ENCODE data around the gene ZMIZ1.
A peak's percentile ranks its signal among the peaks of the same experiment; 100 is the strongest.

ZMIZ1 gene

GRCh38 chr10:79072041-79072441, 3.3 kb downstream of the ZMIZ1 start:
- TF ChIP-seq ZFX (IDR thresholded peaks at IDR 0.05) = no peak
- no peak for TF ChIP-seq CTCF (conservative IDR thresholded peaks at IDR 0.05)
- H3K27ac ChIP-seq = peak overlapping the region; percentile 93

- TF ChIP-seq CTCF (conservative IDR thresholded peaks at IDR 0.05) (no peak), ZFX (IDR thresholded peaks at IDR 0.05) (no peak)
- H3K27ac ChIP-seq = peak overlapping the region; percentile 93
Measured at GRCh38 chr10:79072994-79073645, 4.4 kb downstream of the ZMIZ1 start.

GRCh38 chr10:79073784-79074432, 5.1 kb downstream of the ZMIZ1 start:
- peak overlapping the region; percentile 93 for H3K27ac ChIP-seq
- TF ChIP-seq CTCF (conservative IDR thresholded peaks at IDR 0.05) (no peak), ZFX (IDR thresholded peaks at IDR 0.05) (no peak)

- TF ChIP-seq ZFX (IDR thresholded peaks at IDR 0.05) = peak; percentile 18; the same call in 1 of the 2 replicates
- TF ChIP-seq CTCF (conservative IDR thresholded peaks at IDR 0.05) = no peak
- peak overlapping the region; percentile 93 for H3K27ac ChIP-seq
Measured at GRCh38 chr10:79074732-79075131, 6.0 kb downstream of the ZMIZ1 start.

- peak overlapping the region; percentile 93; the same call in 1 of the 2 replicates for H3K27ac ChIP-seq
- no peak for TF ChIP-seq ZFX (IDR thresholded peaks at IDR 0.05)
- no peak for TF ChIP-seq CTCF (conservative IDR thresholded peaks at IDR 0.05)
Measured at GRCh38 chr10:79075418-79075817, 6.7 kb downstream of the ZMIZ1 start.

GRCh38 chr10:79077488-79078173, 8.9 kb downstream of the ZMIZ1 start:
- H3K27ac ChIP-seq = peak overlapping the region; percentile 93; the same call in 1 of the 2 replicates
- TF ChIP-seq ZFX (IDR thresholded peaks at IDR 0.05) (no peak), CTCF (conservative IDR thresholded peaks at IDR 0.05) (no peak)
